D341Med (cell line): Measurements from ENCODE around the gene MAN1C1.
"Not testable (repeated sequence)": the region's sequence is repeated elsewhere in the genome, so short reads cannot be mapped to it uniquely, and the experiment has no call there.

ENCODE experiments used
- DNase-seq: peaks from one replicate; pipeline ENCODE4 v3.0.0; 2012; ENCODE audit warnings: low spot score

Gene MAN1C1

GRCh38 chr1:25680701-25681100 is 64.1 kb downstream of the MAN1C1 start:
- DNase-seq: no peak

GRCh38 chr1:25682059-25682601 is 65.5 kb downstream of the MAN1C1 start:
- DNase-seq: no peak

GRCh38 chr1:25683177-25683576 is 66.6 kb downstream of the MAN1C1 start:
- no peak for DNase-seq

DNA sequence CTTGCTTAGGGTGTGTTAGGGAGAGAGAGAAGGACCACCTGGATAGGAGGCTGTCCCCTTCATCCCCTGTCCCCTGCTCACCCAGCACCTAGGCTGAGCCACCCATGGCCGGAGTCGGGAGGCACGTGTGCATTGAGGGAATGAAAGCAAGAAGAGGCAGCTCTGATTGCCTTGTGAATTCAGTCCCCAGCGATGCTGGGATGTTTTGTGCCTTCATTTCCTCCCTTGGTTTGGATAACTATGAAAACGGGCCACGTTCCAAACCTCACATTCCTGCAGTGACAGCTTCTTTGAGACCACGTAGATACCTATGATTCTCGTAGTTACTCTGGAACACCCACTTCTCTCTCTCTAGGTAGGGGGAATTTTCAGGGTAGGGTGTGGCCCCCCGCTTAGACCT is 67.1 kb downstream of the MAN1C1 start:
- DNase-seq: no peak

DNA sequence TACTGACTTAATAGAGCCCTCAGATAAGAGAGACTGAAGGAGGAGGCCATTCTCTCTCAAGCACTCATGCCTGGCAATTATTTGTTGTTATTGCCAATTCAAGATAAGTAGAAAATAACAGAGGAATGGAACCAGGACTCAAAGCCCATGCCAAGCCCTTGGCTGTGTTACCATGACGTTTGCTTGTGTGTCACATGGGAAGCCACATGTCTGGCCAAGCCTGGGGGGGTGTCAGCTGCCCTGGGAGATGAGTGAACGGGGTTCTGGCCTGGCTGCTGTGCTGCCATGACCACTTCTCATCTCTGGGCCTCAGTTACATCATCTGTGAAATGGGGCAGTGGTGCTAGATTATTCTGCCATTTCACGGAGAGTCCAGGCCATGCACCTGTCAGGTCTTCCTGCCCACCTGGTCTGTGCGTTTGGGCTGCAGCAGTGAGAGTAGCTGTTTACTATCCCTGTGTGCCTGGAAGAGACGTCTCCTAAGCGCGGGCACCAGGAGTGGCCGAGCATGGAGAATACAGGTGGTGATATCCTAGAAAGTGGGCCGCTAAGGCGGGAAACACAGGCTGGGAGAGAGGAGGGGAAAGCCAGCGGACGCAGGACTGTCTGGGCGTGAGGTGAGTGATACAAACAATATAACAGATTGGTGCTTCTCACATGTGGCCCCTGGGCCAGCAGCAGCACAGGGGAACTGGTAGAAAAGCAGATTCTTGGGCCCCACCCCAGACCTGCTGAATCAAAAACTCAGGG is 67.8 kb downstream of the MAN1C1 start:
- DNase-seq: no peak

- no peak for DNase-seq
These were observed 68.7 kb downstream of the MAN1C1 start for GRCh38 chr1:25685211-25685750.

GRCh38 chr1:25685938-25686665 is 69.5 kb downstream of the MAN1C1 start:
- no peak for DNase-seq

DNA sequence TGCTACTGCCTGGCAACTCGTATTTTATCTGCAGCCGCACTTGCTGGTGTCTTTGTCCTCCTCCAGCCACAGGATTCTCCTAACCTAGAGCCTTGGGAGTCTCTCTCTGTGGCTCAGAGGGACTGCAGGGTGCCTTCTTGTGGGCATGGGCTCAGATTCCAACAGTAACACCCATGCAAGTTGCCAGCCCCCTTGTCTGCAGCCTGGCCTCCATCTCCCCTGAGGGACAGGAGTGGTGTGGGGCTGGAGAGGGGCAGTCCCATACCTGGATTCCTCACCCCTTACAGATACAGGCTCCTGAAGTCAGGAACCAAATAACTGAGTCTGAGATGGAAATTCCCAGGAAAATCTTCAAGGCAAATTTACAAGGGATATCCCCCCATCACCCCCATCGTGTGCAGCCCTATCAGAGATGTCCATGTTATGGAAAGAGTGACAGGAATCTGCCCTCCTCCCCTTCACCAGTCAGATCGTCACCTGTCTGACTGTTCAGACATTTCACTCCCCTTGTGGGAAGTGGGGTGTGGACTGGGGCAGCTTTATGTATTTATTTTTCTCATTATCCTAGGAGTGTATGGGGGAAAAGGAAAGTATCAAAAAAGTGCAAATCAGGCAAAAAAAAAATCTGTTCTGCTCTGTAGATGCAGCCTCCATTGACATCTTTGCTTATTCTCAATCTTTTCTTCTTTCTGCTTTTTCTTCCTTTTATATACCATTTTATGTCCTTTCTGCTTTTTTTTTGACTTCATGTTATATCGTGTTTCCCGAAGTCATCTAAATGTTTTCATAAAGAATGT is 70.8 kb downstream of the MAN1C1 start:
- DNase-seq: no peak

- DNase-seq: no peak
These were observed 72.0 kb downstream of the MAN1C1 start for GRCh38 chr1:25688390-25689119.

DNA sequence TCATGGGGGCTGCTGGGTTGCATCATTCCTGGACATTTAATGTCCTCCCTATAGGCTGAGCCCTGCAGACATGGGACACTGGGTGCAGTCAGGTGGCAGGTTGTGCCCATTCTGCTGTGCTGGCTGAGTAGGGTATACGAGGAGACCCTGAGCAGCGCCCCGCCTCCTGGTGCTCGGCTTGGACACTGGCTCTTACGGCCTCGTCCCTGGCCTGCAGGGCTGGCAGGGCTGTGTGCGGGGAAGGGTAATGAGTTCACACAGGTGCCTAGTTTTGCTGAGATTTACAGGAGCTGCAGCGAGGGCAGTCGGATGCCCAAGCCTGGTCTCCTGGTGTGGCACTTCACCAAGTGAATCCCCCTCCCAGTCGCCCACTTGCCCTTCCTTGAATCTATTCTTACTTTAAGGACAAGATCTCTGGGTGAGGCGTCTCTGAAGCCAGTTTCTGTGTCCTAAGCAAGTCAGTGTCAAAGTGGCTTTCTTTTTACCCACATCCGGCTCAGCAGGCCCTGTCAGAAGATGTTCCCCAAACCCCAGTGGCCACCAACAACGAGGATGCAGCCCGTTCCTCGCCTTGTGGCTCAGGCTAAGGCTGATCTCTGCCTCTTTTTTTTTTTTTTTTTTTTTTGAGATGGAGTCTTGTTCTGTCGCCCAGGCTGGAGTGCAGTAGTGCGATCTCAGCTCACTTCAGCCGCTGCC is 73.2 kb downstream of the MAN1C1 start:
- DNase-seq: no peak

GRCh38 chr1:25690396-25690956 is 73.9 kb downstream of the MAN1C1 start:
- DNase-seq: no peak

DNA sequence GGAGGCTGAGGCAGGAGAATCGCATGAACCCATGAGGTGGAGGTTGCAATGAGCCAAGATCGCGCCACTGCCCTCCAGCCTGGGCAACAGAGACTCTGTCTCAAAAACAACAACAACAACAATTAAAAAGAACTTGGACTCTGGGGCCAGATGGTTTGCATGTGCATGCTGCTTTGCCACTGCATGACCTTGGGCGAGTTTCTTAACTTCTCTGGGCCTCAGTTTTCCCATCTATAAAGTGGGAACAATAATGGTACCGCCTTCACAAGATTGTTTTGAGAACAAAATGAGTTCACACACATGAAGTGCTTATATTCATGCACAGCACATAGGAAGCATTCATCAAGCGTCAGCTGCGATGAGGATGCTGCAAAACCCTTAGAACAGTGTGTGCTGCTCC is 74.6 kb downstream of the MAN1C1 start:
- no peak for DNase-seq

GRCh38 chr1:25692560-25692959 is 76.0 kb downstream of the MAN1C1 start:
- DNase-seq: peak; percentile 60

DNA sequence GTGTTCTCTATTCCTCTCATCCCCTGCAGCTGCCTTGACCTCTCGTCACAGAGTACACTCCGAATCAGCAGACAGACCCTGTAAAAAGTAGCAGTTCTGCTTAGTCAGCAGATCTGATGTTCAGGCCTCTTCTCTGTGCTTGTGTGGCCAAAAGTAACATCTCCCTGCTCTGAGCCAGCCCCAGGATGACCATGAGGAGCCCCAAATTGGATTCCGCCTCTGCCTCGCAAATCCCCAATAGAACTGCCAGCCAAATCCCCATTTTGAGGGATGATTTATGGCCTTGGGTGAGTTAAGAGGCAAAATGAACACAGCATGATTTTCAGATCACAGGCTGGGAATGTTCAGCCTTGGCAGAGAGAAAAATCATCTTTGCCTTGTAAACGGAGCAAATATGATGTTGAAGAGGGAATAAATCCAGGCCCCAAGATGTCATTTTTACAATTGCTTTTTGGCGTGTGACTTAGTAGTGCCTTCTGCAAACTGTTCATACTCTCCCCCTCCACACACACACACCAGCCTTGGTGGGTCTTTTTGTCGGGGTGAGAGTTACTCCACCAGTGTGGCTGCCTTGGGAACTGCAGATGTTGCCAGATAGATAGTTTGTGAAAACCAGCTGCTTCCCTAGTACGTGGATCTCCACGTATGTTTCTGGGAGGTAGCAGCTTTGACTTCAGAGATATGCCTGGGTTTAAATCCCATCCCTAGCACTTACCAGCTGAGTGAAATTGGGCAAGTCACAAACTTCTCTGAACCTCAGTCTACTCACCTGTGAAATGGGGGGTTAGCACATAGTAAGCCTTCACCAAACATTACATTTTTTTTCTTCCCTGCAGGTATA is 77.8 kb downstream of the MAN1C1 start:
- DNase-seq: no peak

- DNase-seq: no peak
These were observed 78.6 kb downstream of the MAN1C1 start for GRCh38 chr1:25695090-25695770.

GRCh38 chr1:25695771-25696311 is 79.2 kb downstream of the MAN1C1 start:
- DNase-seq: no peak

DNA sequence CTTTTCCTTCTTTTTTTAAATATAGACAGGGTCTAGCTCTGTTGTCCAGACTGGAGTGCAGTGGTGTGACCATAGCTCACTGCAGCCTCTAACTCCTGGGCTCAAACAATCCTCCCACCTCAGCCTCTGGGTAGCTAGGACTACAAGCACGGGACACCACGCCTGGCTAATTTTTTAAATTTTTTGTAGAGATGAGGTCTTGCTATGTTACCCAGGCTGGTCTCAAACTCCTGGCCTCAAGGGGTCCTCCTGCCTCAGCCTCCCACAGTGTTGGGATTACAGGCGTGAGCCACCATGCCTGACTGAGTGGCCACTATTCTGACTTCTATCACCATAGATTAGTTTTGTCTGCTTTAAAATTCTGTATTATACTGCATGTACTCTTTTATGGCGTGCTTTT is 80.1 kb downstream of the MAN1C1 start:
- not testable (repeated sequence) for DNase-seq

DNA sequence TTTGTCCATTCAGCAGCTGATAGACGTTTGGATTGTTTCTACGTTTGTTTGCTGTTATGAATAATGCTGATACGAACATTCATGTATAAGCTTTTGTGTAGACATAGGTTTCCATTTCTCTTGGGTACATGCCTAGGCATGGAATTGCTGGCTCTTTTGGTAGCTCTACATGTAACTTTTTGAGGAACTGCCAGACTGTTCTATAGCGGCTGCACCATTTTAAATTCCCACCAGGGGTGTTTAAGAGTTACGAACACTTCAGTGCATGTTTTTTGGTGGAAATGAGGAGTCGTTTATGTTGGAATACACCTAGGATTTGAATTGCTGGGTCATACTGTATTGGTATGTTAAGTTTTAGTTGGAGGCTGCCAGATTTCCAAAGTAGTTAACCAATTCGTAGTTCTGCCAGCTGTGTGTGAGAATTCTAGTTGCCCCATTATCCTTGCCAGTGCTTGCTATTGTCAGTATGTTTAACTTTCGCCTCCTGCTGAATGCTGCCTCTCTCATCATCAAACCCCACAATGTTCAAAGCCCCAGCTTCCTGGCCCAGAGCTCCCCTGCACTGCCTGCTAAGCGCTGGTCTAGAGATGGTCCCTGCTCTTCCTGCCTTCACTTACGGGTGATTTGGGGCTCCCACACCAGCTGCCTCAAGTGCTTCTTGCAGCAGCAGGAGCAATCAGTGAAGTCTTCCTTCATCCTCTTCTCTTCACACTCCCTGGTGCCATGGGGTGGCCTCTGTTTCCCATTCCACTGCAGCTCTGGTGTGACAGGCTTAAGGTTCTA is 81.0 kb downstream of the MAN1C1 start:
- DNase-seq: no peak
